ENCODE results near the gene SUPT5H.
"Not testable (repeated sequence)": the region's sequence is repeated elsewhere in the genome, so short reads cannot be mapped to it uniquely, and the experiment has no call there.

The SUPT5H gene

DNA sequence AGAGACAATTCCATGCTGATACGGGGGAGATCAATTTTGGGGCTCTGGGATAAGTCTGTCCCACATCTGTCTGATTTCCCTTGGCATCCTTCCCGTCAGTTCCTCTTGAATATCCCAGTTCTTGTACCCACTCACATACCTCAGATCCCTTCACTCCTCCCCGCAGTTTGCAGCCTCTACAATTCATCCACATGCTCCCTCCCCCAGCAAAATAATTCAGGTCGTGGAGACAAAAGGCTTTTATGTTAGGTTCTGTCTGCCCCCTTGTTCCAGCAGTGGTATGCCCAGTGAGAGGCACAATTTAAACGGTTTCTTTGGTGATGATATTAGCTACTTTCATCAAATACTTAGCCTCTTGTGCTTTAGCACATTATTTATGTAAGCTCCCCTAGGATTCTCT is 19.2 kb upstream of the SUPT5H start:
- no peak for DNase-seq

DNA sequence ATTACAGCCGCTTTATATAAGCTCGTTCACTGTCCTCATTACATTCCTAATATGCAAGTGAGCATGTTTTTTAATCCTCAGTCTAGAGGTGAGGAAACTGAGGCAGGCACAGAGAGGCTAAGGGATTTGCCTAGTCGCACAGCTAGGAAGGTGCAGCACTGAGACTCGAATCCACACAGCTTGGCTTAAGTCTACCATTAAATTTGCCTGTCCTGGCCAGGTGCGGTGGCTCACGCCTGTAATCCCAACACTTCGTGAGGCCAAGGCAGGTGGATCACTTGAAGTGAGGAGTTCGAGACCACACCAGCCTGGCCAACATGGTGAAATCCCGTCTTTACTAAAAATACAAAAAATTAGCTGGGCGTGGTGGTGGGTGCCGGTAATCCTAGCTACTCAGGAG is 17.7 kb upstream of the SUPT5H start:
- DNase-seq, result no peak

DNA sequence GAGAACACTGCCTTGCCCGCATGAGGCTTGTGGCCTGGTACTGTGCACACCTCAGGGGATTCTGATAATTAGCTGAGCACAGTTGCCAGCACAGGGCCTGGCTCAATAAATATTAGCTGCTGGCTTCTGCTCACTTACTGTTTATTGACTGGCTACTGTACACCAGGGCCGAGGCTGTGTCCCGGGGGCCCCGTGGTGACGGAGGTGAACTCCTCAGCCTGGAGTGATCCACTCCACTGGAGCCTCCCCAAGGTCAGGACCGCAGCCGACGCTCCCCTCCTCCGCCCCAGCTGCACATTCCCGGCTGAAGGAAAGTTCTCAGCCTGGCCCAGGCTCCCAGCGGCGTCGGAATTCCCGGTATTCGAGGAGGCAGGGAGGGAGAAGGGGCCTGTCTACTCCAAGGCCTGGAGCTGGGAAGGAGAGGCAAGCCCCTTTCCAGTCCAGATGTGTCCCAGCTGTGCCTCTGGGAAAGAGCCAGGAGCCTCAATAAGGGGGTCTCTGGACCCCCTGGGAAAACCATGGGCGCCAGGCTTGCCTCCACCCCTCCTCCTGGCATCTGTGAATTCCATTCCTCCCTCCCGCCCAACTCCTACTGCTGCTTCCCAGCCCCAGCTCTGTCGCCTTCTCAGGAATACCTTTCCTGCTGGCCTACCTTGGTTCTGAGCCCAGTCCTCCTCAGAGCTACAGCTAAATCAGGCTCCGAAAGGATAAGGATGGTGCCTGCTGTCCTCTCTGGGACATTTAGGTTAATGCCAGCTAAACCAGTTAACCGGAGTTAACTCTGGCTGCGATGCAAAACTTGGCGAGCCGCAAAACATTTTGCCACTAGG is 16.9 kb upstream of the SUPT5H start:
- peak; percentile 94 for DNase-seq

DNA sequence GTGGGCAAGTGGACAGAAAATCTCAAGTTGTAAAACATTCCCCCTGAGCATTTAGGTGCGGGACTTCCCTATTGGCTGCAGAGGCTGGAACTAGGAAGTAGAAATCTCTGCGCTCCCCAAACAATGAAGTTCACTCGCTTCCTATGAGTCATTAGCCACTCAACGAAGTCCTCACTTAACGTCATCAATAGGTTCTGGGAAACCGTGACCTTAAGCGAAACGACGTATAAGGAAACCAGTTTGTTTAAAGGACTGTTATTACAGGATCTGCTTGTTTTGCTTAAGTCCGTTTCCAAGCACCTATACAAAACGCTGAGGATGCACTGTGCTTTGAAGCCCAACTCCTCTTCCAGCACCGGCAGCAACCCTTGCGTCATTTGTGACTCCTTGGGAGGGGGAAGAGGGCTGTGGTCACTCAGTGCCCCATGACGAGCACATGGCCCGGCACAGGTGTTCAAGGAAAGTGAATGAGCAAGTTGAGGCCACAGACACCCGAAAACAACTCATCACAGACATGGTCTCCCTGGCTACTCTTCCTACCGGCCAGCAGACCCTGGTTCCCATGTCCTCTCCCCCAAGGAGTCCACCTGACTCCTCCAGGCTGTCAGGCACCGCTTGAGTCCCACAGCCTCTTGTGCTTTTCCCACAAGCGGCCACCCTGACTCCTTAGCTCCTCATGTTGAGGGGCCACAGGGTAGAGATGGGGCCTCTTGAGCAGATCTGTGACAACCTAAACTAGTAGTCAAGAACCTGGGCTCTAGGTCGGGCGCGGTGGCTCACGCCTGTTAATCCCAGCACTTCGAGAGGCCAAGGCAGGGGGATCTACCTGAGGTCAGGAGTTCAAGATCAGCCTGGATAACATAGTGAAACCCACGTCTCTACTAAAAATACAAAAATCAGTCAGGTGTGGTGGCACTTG is 14.4 kb upstream of the SUPT5H start:
- peak; percentile 56 for DNase-seq

DNA sequence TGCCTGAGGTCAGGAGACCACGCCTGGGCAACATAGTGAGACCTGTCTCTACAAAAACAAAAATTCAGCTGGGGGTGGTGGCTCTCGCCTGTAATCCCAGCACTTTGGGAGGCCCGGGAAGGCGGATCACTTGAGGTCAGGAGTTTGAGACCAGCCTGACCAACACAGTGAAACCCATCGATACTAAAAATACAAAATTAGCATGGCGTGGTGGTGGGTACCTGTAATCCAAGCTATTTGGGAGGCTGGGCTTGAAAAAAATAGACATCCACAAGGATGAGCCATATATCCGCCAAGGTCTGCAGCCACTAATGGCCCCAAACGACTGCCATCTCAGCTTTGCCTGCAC is 12.7 kb upstream of the SUPT5H start:
- DNase-seq, result no peak

DNA sequence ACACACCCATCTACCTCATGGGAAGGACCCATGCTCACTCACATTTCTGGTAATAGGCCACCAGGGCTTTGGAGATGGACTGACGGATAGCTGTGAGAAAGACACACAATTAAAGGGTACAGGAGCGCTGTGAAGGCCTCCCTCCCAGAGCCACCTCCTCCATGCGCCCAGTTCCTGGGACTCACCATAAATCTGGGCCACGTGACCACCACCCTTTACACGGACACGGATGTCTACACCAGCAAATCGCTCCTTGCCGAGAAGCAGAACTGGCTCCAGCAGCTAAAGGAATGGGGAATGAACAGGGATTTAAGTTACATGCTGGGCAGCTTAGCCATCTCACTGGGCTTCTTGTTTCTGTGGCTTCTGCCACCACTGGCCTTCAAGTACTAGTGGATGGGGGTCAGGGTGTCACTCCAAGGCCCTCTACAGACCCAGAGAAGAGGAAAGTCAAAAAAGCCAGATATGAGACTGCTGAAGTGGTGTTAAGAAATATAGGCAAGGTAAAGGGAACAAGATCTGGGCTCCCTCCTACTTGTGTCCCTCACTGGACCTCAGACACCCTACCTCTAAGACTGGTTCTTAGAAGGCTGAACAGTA is 11.8 kb upstream of the SUPT5H start:
- DNase-seq, result no peak

DNA sequence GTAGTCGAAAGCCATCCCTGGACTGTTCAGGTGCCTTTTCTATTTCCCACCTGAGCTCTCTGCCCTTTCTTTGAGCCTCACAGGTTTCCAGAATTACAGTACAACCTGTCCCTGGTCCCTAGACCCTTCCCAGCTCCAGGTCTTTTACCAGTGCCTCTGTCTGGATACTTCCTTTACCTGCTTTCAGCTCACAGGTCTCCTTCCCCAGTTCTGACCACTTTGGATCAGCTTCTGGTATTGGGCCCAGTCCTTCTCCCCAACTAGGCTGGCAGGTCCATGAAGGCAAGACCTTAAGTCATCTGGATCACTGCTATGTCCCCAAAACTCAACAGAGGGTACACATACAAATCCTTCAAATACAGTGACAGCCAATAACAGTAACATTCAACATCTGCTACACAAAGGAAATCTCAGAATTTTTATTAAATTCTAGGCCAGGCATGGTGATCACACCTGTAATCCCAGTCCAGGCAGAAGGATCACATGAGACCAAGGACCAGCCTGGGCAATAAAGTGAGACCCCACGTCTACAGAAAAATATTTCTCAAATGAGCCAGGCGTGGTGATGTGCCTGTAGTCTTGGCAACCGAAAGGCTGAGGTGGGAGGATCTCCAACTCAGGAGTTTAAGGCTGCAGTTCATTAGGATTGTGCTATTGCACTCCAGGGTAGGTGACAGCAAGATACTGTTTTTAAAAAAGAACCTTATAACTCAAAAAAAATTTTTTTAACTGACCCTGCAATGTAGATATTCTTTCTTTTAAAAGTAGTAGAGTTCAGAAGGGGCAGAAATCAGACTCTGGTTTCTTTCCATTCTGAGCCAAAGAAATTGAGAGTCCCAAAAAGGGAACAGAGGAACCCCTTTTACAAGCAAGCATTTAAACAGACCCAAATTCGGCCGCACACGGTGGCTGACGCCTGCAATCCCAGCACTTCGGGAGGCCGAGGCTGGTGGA is 11.0 kb upstream of the SUPT5H start:
- DNase-seq, result no peak

DNA sequence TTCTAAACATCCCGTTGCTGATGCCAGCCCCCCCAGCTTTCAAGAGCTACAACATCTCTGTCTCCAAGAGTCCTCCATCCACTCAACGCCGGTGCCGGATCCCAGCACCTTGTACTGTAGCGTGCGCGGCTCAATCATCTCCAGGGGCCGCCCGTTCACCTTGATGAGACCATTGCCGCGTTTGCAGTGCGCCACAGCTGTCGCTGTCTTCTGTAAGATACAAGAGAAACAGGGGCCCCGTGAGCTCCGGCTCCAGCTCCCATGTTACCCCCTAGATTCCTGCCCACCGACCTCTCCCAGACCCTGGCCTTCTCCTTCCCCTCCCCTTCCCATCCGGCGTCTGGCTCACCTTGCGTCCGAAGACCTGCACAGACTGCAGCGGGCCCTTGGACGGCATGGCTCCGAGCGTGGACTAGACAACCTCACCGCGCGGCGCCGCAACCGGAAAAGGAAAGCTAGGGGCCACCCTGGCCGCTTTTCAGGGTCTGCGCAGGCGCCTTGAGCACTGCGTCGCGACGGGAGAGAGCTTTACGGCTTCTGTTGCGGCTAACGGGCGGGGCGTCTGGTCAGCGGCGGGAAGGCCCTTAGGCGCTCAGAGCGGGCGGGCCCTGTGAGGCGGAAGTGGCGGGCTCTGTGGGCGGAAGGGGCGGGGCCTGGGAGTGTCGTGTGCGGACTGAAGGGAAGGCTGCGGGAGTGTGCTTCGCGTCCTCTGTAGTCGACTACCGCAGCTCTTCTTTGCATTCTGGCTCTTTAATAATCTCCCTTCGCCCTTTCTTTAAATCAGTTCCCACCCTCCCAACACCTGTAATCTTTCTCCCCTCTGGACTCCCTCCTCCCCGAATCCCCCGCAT is 9.7 kb upstream of the SUPT5H start, which contains the start of gene RPS16:
TSS of gene RPS16 (minus strand) at position 451 of the 851 bp plus-strand sequence. CDS start at position 397, 54 bp downstream.
- peak; percentile 97 for DNase-seq

DNA sequence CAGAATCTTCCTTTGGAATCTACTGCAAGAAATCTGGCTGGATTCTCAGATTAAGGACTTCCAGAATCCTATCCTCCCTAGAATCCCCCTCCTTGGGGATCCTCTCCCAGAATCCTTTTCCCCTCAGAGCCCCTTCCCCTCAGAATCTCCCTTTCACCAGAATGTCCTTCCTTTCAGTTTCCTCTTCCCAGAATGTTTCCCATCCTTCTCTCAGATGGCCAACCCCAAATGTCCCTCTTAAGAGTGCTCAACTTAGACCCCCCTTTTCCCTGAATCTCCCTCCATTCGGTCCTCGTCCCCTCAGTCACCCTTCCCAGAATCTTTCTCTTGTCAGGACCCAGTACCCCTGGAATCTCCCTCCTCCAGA is 9.0 kb upstream of the SUPT5H start:
- no peak for DNase-seq

DNA sequence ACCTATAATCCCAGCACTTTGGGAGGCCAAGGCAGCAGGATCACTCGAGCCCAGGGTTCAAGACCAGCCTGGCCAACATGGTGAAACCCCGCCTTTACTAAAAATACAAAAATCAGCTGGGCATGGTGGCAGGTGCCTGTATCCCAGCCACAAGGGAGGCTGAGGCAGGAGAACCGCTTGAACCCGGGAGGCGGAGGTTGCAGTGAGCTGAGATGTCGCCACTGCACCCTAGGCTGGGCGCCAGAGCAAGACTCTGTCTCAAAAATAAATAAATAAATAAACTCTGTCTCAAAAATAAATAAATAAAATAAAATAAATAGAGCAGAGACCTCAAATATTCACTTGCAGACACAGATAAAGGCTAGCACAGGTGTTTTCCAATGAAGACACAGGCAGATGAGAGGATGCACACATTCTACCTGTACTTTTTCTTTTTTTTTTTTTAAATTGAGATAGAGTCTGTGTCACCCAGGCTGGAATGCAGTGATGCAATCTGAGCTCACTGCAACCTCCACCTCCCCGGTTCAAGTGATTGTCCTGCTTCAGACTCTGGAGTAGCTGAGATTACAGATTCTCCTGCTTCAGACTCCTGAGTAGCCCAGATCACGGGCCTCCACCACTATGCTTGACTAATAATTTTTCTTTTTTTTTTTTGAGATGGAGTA is 7.0 kb upstream of the SUPT5H start:
- peak; percentile 26 for DNase-seq

DNA sequence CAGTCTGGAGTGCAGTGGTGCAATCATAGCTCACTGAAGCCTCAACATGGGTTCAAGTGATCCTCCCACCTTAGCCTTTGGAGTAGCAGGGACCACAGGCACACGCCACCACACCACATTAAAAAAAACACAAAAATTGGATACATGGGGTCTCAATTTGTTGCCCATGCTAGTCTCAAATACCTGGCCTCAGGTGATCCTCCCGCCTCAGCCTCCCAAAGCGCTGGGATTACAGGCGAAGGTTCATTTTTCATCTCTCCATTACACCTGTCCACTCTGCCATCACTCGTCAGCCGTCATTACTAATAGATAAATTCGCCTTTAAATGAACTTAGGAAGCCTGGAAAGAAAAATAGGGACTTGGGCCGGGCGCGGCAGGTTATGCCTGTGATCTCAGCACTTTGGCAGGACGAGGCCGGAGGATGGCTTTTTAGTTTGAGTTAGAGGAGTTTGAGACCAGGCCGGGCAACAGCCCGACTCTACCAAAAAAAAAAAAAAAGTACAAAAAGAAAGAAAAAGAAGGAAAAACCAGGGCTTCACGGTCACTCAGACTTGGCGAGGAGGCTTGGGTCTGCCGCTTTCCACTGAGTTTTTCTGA is 685 bp upstream of the SUPT5H start:
- peak; percentile 19 for DNase-seq

DNA sequence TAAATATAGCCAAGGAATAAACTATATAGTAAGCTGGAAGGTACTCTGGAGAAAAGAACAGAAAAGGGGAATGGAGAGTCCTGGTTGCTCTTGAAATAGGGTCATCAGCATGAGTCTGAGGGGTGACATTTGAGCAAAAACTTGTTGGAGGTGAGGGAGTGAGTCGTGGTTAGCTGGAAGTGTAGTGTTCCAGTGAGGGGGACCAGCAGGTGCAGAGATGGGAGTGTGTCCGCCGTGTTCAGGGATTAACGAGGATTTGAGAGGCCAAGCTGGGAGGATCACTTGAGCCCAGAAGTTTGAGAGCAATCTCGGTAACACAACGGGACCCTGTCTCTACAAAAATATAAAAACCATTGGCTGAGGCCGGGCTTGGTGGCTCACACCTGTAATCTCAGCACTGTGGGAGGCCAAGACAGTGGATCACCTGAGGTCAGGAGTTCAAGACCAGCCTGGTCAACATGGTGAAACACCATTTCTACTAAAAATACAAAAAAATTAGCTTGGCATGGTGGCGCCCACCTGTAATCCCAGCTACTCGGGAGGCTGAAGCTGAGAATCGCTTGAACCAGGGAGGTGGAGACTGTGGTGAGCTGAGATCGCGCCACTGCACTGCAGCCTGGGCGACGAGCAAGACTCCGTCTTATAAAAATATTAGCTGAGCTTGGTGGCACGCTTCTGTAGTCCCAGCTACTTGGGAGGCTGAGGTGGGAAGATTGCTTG is 1.1 kb downstream of the SUPT5H start:
- DNase-seq, result no peak

DNA sequence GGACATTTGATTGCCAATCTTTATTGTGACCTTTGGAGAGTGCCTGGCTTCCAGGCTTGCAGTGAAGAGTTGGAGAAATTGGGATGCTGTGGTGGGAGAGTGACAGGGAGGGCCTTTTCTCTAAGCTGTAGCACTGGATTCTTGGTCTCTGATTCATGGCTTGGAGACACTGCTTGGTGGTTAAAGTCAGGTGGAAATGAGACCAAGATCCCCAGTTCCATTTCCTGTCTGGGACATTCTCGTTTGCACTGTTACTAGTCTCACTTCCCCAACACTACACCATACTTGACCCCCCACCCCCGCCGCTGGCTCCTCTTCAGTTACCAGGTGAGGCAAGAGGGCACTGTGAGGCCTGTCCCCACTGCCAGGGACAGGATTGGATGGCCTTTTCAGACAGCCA is 2.9 kb downstream of the SUPT5H start:
- peak; percentile 56 for DNase-seq

DNA sequence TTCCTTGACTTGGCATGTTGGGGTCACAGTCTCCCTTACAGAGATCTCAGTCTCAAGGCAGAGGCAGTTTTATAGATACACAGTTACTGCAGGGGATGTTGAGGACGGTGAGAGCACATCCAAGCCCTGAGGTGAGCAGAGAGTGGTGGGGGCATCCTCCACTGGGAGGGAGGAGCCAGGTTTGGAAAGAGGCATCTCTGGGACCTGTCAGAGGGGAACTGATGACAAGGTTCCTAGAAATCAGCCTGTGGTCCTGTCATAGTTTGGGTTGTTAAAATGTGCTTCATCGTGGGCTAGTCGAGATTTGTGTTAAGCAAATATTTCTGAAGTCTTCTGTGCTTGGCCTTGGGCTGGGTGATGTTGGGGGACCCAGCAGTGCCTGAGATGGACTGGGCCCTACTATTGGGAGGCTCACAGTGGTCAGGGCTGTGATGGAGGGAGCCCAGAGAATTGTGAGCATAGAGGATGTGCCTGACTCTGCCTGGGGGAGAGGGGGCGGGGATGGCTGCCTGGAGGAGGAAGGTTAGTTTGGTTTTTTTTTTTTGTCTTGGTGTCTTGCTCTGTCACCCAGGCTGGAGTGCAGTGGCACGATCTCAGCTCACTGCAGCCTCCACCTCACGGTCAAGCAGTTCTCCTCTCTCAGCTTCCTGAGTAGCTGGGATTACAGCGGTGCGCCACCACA is 3.9 kb downstream of the SUPT5H start:
- no peak for DNase-seq

DNA sequence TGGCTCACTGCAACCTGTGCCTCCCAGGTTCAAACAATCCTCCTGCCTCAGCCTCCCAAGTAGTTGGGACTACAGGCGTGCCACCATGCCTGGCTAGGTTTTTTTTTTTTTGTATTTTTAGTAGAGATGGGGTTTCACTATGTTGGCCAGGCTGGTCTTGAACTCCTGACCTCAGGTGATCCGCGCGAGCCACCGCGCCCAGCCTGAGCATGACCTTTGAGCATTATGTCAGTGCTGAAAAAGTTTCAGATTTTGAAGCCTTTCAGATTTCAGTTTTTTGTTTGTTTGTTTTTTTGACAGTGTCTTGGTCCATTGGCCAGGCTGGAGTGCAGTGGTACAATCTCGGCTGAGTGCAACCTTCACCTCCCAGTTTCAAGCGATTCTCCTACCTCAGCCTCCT is 5.9 kb downstream of the SUPT5H start:
- not testable (repeated sequence) for DNase-seq

DNA sequence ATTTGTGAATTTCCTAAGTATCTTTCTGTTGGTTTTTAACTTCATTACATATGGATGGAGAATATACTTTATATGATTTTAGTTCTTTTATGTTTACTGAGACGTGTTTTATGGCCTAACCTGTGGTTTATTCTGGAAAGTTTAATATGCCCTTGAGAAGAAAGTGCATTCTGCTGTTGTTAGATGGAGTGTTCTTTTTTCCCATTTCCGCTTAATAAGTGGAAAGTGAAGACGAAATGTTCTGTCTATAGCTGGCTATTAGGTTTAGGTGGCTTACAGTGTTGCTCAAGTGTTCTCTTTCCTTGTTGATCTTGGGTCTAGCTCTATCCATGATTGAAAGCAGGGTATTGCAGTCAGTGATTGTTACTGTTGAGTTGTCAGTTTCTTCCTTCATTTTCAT is 18.0 kb downstream of the SUPT5H start:
- no peak for DNase-seq

DNA sequence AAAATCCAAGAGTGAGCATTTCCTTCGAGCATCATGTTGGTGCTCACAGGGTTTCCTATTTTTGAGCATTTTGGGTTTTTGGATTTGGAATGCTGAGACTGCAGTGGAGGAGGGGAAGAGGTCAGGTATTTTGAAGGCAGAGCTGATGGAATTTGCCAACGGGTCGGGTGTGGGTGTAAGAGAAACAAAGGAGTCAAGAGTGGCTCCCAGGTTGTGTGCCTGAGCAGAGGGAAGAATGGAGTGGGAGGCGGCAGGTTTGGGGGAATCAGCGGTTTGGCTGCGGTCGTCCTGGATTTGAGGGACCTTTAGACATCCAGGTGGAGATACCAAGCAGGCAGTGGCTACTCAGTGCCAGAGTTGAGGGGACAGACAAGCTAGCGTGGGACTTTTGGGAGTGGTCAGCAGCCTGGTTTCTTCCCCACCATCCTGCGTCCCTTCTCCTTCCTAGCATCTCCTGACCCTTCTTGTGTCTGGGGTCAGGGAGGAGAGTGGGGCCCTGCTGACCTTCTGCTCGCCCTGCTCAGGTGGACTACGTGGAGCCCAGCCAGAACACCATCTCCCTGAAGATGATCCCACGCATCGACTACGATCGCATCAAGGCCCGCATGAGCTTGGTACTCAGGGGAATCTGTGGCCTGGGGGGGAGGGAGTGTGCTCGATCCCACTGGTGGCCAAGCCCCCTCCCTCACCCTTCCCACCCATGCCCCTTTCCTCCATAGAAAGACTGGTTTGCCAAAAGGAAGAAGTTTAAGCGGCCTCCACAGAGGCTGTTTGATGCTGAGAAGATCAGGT is 20.8 kb downstream of the SUPT5H start:
- DNase-seq, result no peak

DNA sequence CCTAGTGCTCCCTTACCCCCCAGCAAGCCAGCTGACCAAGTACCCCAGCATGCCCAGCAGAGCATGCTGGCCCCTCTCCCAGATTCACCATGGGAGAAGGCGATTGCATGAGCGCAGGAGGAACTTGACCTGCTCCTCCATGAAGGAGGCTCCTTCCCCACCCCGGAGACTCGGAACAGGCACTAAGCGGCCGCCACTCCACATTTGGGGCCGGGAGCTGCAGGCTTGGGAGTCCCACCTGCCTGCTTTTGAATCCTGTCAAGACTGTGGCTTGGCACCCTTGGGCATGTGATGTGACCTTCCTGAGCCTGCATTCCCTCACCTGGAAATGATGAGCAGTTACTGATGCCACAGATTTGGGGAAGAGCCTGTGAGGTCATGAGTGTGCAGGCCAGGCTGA is 22.6 kb downstream of the SUPT5H start:
- no peak for DNase-seq

Measured in fibroblast of skin of back (primary cell).